T-helper 1 cell treated with Interleukin-12 subunit alpha and Interleukin-12 subunit beta and Interleukin-4 antibody, amounts not matched to agents 30 μg/mL and 1 μg/mL, for 36 hours (primary cell): ENCODE results near the gene HIVEP3.

Experiments
- H3K27ac Mint-ChIP-seq: one replicate; pipeline ENCODE4 v1.8.0; 2021; ENCODE audit warnings: mild to moderate bottlenecking, mixed read lengths
- H3K27me3 Mint-ChIP-seq: one replicate; pipeline ENCODE4 v1.8.0; 2021; ENCODE audit warnings: low read depth, mixed read lengths
- H3K36me3 Mint-ChIP-seq: one replicate; pipeline ENCODE4 v1.8.0; 2021; ENCODE audit warnings: low read depth, mixed read lengths
- H3K4me1 Mint-ChIP-seq: one replicate; pipeline ENCODE4 v1.8.0; 2021; ENCODE audit warnings: low read depth, mixed read lengths
- H3K4me3 Mint-ChIP-seq: one replicate; pipeline ENCODE4 v1.8.0; 2021; ENCODE audit warnings: mild to moderate bottlenecking, moderate library complexity, mixed read lengths
- H3K9me3 Mint-ChIP-seq: one replicate; pipeline ENCODE4 v1.8.0; 2021; ENCODE audit warnings: mixed read lengths

Gene HIVEP3

DNA sequence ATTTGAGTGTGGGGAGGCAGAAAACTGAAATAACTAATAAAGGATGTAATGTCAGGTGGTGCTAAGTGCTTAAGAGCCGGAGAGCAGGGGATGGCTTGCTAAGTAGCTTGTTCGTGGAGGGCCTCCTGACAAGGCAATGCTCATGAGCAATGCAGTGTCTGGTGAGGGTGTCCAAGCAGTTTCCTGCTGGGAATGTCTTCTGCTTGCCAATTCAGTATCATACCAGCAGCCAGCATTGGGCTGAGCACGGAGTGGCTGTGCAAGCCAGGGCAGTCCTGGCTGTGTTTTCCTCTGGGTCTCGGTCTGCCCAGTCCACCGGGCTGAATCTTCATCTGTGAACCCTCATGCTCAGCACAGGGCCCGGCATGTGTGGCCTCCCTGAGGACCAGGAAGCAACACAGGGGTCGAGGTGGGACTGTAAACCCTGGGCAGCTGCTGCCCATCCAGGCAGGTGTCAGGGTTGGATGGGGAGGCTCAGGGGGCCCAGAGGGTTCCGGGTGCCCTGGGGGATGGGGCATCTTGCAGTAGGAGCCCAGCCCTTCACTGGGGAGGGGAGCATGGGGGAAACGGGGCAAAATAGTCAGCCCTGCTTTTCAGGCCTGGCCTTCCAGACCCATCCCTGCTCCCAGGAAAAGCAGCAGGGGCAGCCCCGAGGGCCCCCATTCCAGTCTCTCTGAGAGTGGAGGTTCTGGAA, 461.7 kb downstream of the HIVEP3 start:
- Mint-ChIP-seq H3K9me3 (no peaks in the 10 kb centered on the region), H3K36me3 (no peaks in the 10 kb centered on the region), H3K27me3 (peaks cover 5% of the 10 kb centered on the region), H3K4me1 (no peaks in the 10 kb centered on the region), H3K4me3 (no peak overlapping the region), H3K27ac (no peak overlapping the region)
